Measurements from ENCODE around the gene TNS1.

TNS1 gene

DNA sequence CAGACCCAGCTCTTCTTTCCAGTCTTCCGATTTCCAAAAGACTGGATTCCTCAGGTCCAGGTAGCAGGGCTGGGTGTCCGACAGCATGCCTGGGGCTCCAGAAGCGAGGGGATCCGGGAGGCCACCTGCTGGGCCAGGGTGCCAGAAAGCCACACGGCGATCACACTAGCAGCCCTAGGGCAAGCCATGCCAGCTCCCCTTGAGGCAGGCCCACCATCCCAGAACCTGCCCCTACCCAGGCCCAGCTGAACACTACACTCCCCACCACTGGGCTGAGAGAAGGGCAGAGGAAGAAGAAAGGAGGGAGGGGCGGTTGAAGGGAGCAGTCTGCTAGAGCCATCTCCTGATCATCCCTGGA lies 163.1 kb downstream of the TNS1 start:
- DNase-seq = no peak

GRCh38 chr2:217839073-217839749 lies 163.6 kb downstream of the TNS1 start:
- no peak for DNase-seq

- DNase-seq = no peak
These were observed 164.4 kb downstream of the TNS1 start for GRCh38 chr2:217838409-217838831.

DNA sequence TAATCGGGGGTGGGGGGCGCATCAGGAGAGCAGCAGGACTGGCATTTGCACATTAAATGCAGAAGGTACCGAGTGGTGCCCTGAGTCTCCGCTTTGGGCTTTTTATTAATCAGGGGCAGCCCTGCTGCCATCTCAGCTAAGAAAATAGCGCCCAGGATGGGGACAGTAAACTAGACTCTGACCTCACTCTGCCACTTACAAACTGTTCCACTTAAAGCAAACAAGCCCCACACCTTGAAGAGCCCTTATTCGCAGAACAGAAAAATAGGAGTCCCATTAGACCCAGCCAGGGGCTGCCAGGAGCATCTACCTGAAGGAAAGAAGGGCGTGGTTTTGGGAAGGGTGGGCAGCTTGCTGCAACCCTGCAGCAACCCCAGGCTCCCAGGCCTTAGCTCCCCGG lies 165.3 kb downstream of the TNS1 start:
- peak; percentile 65 for DNase-seq

DNA sequence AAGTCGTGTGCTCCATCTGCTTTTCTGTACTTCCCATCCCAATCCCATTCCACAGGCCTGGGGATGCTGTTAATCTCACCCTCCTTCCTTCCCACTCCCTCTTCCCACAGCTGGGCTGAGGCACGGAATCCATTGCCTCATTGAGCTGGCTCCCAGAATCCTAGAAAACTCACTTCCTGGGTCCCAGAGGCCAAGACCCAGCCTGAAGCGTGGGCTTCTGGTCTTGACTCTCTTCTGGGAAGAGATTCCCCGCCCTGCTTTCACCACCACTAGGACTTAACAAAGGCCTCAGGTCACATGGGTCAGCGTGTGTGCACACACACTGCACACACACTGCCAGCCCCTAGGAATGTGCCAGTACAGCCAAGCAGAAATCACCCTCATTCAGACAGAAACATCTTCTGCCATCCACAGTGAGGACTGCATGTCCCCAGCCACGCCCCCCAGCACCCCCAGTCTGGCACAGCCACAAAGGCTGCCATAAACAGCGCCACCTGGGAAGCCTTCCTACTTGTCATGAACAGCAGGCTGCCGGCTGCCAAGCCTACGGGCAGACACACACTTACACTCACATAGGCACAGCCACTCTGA lies 165.8 kb downstream of the TNS1 start:
- peak; percentile 47 for DNase-seq

DNA sequence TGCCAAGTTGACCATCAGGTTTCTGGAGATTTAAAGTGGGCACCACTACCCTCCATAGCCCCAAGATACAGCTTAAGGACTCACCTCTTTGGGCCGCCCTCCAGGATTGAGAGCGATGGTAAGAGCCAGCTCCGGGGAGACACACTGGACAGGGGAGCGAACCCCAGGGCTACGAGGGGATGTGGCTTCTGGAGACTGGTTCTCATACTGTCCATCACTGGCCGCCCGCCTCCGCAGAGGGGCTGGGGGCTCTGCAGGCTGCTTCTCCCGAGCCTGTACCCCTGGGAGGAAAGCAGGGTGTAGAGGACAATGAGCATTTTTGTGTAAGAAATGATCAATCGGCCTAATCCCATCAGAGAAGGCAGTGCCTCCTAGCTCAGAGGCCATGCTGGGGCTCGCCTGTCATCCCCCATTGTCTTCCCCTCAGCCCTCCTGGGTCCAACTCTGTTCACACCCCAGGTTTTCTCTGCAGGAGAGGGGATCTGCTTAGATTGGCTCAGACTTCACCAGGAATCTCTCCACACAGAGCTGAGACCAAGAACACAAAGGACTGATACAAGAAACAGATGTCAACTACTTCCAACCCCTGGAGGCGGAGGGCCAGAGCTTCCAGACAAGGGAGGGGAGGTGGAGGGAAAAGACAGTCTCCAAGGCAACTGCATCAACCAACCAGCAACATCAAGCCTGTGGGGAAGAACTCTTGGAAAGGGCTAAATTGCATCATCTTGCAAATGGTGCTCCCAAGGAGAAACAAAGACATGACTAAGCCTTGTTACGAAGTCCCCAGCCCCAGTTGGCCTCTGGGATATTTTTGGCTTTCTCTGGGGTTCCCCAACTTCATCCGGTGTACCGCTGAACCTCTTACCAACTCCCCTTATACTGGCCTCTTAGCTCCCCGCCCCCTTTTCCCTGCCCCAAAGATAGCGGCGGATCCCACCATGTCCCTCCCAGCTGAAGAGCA lies 166.6 kb downstream of the TNS1 start:
- no peak for DNase-seq

- no peak for DNase-seq
These were observed 167.9 kb downstream of the TNS1 start for GRCh38 chr2:217834744-217835513.

DNA sequence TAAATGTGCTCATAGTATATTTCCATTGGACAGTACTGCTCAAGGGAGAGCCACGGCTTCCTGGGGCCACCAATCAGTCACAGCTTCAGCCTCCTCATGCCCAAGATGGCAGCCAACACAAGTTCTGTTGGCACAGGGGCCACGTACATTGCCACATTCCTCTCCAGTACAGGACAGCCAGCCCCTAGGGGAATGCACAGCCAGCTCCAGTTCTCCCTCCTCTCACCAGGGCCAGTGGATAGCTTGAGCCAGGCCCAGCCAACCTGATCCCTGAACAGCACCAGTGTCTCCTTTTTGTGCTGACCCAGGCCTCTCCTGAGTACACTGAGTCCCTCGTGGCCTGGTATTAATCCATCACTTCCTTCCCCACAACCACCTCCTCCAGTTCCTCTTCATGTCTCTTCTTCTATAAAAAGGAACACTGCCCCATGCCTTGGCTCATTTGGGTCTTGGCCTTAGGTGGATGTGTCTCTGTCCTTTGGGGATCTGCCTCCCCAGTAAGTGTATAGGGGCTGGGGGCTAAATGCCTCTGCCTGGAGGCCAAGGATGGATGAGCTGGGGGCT lies 168.7 kb downstream of the TNS1 start:
- no peak for DNase-seq

- no peak for DNase-seq
These were observed 169.4 kb downstream of the TNS1 start for GRCh38 chr2:217833439-217833838.

DNA sequence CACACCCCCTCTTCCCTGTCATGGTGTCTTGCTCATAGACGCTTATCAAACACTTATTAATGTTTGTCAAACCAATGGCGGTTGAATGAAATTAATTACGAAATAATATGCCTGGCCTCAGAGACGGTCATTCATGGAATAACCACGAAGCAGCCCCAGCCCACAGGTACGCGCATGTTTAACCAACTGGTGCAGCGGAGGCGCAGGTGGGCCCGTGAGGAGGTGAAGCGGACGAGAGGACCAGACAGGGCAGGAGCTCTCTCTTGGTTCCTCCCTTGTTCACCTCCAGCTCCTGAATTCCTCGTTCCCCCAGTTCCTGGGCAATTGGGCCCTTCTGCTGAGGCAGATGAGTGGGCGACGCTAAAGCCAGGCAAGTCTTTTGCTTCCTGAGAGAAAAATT lies 169.8 kb downstream of the TNS1 start:
- no peak for DNase-seq

DNA sequence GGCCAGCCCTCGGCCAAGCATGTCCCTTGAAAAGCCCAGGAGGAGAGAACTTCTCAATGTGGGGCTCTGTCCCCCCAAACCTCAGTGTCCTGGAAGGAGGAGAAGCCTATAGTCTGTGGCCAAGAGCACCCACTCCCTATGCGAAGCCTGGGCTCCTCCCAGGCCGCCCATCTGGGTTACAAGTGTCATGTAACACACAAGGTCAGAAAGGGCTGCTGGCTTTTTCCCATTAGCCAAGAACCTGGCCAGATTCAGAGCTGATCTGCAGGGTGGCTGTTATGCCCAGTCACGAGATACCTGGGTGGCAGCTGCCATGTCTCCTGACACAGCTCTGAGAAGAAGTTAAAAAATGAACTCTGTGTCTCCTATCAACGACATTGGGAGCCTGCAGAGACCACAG lies 170.7 kb downstream of the TNS1 start:
- no peak for DNase-seq

DNA sequence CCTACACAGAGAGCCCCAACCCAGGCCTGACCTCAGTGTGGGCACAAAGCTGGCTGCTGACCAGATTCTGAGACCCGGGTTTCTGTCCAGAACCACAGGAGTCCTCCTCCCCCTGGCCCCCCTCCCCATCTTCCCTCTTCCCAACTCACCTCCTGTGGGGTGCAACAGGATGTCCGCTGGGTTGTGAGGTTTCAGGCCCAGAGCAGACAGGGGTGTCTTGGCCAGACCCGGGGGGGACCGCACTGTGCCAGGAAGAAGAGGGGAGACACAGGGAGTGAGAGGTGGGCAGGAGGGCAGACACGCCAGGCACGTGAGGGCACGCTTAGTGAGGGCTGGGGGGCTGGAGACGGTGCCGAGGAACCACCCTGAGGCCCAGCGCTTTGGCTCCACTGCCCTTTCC lies 171.5 kb downstream of the TNS1 start:
- DNase-seq = no peak

GRCh38 chr2:217830807-217831206 lies 172.0 kb downstream of the TNS1 start:
- no peak for DNase-seq

GRCh38 chr2:217830061-217830460 lies 172.7 kb downstream of the TNS1 start:
- DNase-seq = no peak

GRCh38 chr2:217829420-217829819 lies 173.4 kb downstream of the TNS1 start:
- DNase-seq = no peak

- no peak for DNase-seq
These were observed 174.5 kb downstream of the TNS1 start for GRCh38 chr2:217828336-217828735.

DNA sequence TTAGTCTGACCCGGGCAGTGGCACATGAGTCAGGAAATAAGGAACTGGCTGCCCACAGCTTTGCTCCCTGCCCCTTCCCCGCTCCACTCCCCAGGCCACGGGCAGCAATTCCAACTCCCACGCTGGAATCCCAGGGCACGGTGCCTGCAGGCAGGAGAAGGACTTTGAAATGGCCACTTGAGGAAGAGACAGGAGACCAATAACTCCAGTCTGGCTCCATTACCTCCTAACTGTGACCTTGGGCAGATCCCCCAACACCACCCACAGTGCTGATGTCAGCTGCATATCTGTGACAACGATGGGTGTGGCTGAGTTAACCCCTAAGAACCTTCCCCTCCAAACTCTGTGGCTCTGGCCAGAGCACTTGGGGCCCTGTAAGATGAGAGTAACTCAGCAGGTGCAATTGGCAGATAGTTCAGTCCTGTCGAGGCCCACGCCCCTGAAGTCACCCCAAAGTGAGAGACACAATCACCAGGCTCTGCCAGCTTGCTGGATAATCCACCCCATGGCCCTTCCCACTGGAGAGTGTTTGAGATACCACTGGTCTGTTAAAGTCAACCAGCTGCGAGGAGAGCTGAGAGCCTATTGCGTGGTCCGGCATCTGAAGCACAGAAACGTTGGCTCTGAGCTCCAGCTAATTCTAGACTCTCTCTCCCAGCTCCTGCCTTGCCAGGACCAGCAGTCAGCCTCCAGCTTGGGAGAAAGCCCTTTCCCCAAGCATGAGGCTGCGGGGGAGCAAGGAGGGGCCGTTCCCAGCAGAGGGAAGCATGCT lies 175.2 kb downstream of the TNS1 start:
- no peak for DNase-seq

- DNase-seq = no peak
These were observed 175.8 kb downstream of the TNS1 start for GRCh38 chr2:217826991-217827390.

GRCh38 chr2:217826520-217826919 lies 176.3 kb downstream of the TNS1 start:
- DNase-seq = no peak

DNA sequence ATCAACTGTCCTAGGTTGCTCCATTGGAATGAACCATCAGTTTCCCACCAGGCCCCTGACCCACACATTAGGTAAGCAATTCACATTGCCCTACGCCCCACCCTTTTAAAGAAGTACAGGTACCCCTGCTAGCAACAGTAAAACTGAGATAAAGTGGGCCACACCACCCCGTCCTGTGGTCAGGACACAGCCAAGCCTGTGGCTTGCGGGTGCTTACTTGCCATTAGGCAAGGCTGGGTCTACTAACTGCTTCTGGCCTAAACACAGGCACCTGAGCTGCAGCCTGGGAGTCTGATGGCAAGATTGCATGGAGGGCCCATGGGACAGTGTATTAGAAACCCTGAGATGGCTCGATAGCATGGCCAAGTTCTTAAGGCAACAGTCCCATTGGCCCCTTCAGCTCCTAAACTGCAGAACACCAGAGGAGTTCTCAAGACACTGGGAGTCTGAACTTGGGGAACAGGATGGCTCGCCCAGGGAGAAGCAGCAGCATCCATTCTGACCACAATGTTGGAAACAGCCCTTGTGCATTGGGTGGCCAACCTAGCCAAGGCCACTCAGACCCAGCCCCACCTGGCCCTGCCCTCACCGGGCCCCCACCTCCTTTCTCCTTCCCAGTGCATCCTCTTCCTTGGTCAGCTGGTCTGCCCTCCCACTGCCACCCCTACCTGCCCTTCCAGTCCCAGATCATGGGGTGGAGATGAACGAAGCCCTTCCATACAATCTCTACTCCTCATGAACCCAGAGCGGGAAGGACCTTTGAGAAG lies 177.1 kb downstream of the TNS1 start:
- DNase-seq = no peak

DNA sequence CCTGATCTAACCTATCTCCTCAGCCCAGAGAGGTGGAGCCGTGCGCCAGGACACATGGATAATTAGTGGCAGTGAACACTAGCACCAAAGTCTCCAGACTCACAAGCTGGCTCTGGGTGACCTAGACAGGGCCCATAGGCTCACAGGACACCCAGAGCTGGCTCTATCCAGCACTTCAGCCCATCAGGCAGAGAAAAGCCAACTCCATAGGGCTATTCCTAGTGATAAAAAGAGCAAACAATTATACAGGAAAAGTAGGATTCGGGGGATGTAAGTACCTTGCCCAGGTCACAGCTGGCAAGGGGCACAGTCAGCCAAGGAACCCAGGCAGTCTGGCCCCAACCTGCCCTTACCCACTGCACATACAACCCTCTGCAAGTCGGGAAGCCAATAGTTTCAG lies 178.6 kb downstream of the TNS1 start:
- no peak for DNase-seq

Data from DMS79 (cell line).